Measurements from ENCODE around the gene ZFAND2A. TPM values are rescaled to one million over a fixed set of nuclear protein-coding genes. Genes with fewer than 3 reads are reported as not detected.

Gene ZFAND2A
- total RNA-seq, 4 donors from 2014 or later: 23.9 to 29.2 (median 26.7) TPM

GRCh38 chr7:1176891-1177373 is 16.9 kb upstream of the ZFAND2A start:
- no peak for TF ChIP-seq CTCF (IDR thresholded peaks at IDR 0.05; ENCODE audit: low read depth)

- TF ChIP-seq CTCF (IDR thresholded peaks at IDR 0.05; ENCODE audit: low read depth): no peak
Observed at GRCh38 chr7:1175967-1176851, 16.2 kb upstream of the ZFAND2A start.

GRCh38 chr7:1175597-1175966 is 15.6 kb upstream of the ZFAND2A start:
- TF ChIP-seq CTCF (IDR thresholded peaks at IDR 0.05; ENCODE audit: low read depth): no peak

- no peak for TF ChIP-seq CTCF (IDR thresholded peaks at IDR 0.05; ENCODE audit: low read depth)
Observed at GRCh38 chr7:1174881-1175596, 15.0 kb upstream of the ZFAND2A start.

- TF ChIP-seq CTCF (IDR thresholded peaks at IDR 0.05; ENCODE audit: low read depth): no peak
Observed at GRCh38 chr7:1174002-1174401, 14.0 kb upstream of the ZFAND2A start.

- no peak for TF ChIP-seq CTCF (IDR thresholded peaks at IDR 0.05; ENCODE audit: low read depth)
Observed at GRCh38 chr7:1172666-1173523, 12.9 kb upstream of the ZFAND2A start.
